Calu3 (cell line): ENCODE results near the gene GOLGA8B. TPM values are rescaled to one million over a fixed set of nuclear protein-coding genes. Genes with fewer than 3 reads are reported as not detected.
"Not testable (repeated sequence)": the region's sequence is repeated elsewhere in the genome, so short reads cannot be mapped to it uniquely, and the experiment has no call there.

Source experiments
- BruUV-seq: library from RNA; stranded (reverse); fragments of 400-500 nt; replicated peaks from 2 replicates; lab custom pipeline; 2021; lab: Mats Ljungman, UMichigan
- CTCF ChIA-PET: fragments of 300-600 bp; sonication (Branson Sonifier 250); formaldehyde crosslinking; loops from one replicate; lab custom pipeline; 2022; ENCODE audit warnings: antibody characterized with exemption; lab: Charles Lee
- DNase-seq: peaks from one replicate; pipeline ENCODE4 v3.0.0; 2022
- H3K27ac Mint-ChIP-seq: one replicate; pipeline ENCODE4 v1.8.0; 2022; ENCODE audit warnings: mixed read lengths; ENCODE audit not compliant: unreplicated experiment
- H3K27me3 Mint-ChIP-seq: one replicate; pipeline ENCODE4 v1.8.0; 2022; ENCODE audit warnings: mixed read lengths; ENCODE audit not compliant: unreplicated experiment
- H3K36me3 Mint-ChIP-seq: one replicate; pipeline ENCODE4 v1.8.0; 2022; ENCODE audit warnings: mild to moderate bottlenecking, moderate library complexity, mixed read lengths; ENCODE audit not compliant: insufficient read depth, unreplicated experiment
- H3K4me1 Mint-ChIP-seq: one replicate; pipeline ENCODE4 v1.8.0; 2022; ENCODE audit warnings: mild to moderate bottlenecking, low read depth, mixed read lengths; ENCODE audit not compliant: unreplicated experiment
- H3K4me3 Mint-ChIP-seq: one replicate; pipeline ENCODE4 v1.8.0; 2022; ENCODE audit warnings: mild to moderate bottlenecking, low read depth, moderate library complexity, mixed read lengths; ENCODE audit not compliant: unreplicated experiment
- H3K9me3 Mint-ChIP-seq: one replicate; pipeline ENCODE4 v1.8.0; 2022; ENCODE audit warnings: low read depth, mixed read lengths; ENCODE audit not compliant: unreplicated experiment
- intact Hi-C: fragments of 100-400 bp; cut with micrococcal nuclease; formaldehyde crosslinking; loops from one replicate; pipeline ENCODE4 v1.10.0; 2022; ENCODE audit not compliant: unreplicated experiment
- total RNA-seq: library from RNA; stranded (reverse); gene quantifications from 2 replicates; pipeline ENCODE4 v1.2.3, GENCODE V29; 2022
- TF ChIP-seq, protein P1 (sequence below): fragments of 200-600 bp; IDR thresholded peaks from one replicate; pipeline ENCODE4 v1.8.0; 2022; ENCODE audit warnings: antibody characterized with exemption; ENCODE audit not compliant: unreplicated experiment

GOLGA8B gene
- total RNA-seq, 1 experiment from 2014 or later = 74.9 TPM

DNA sequence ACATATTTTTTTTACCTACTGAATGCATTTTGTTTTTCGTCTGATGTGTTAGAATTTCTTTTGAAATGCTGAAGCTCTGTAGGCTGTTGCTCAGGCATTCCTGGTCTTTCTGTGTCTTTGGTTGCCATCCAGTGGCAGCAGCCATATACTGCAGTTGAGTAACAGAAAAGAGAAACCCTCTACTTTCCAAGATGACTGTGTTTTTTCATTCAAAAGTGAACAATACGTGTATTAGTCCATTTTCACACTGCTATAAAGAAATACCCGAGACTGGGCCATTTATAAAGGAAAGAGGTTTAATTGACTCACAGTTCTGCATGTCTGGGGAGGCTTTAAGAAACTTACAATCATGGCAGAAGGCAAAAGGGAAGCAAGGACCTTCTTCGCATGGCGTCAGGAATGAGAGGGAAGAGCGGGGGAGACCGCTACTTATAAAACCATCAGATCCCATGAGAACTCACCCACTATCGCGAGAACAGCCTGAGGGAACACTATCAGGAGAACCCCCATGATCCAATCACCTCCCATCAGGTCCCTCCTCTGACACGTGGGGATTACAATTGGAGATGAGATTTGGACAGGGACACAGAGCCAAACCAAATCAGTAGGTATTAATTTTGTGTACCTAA lies 4.7 kb upstream of the GOLGA8B start:
- BruUV-seq = TSS peak; percentile 97
- no peaks in the 10 kb centered on the region for H3K9me3 Mint-ChIP-seq
- H3K27me3 Mint-ChIP-seq = peaks cover 16% of the 10 kb centered on the region
- peaks cover 7% of the 10 kb centered on the region for H3K4me1 Mint-ChIP-seq
- H3K27ac Mint-ChIP-seq = no peak overlapping the region
- H3K36me3 Mint-ChIP-seq = peaks cover 7% of the 10 kb centered on the region
- intact Hi-C loops = no loop called here
- DNase-seq = peak; percentile 26
- TF ChIP-seq, protein P1, sequence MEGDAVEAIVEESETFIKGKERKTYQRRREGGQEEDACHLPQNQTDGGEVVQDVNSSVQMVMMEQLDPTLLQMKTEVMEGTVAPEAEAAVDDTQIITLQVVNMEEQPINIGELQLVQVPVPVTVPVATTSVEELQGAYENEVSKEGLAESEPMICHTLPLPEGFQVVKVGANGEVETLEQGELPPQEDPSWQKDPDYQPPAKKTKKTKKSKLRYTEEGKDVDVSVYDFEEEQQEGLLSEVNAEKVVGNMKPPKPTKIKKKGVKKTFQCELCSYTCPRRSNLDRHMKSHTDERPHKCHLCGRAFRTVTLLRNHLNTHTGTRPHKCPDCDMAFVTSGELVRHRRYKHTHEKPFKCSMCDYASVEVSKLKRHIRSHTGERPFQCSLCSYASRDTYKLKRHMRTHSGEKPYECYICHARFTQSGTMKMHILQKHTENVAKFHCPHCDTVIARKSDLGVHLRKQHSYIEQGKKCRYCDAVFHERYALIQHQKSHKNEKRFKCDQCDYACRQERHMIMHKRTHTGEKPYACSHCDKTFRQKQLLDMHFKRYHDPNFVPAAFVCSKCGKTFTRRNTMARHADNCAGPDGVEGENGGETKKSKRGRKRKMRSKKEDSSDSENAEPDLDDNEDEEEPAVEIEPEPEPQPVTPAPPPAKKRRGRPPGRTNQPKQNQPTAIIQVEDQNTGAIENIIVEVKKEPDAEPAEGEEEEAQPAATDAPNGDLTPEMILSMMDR = no peak
- CTCF ChIA-PET = no interaction called here
- H3K4me3 Mint-ChIP-seq = peak overlapping the region; percentile 47

DNA sequence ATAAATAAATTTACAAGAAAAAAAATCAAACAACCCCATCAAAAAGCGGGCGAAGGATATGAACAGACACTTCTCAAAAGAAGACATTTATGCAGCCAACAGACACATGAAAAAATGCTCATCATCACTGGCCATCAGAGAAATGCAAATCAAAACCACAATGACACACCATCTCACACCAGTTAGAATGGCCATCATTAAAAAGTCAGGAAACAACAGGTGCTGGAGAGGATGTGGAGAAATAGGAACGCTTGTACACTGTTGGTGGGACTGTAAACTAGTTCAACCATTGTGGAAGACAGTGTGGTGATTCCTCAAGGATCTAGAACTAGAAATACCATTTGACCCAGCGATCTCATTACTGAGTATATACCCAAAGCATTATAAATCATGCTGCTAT lies 2.5 kb upstream of the GOLGA8B start:
- H3K9me3 Mint-ChIP-seq, intact Hi-C loops, H3K4me1 Mint-ChIP-seq, DNase-seq, H3K27ac Mint-ChIP-seq, BruUV-seq, CTCF ChIA-PET, H3K27me3 Mint-ChIP-seq, H3K4me3 Mint-ChIP-seq: not testable (repeated sequence)
- H3K36me3 Mint-ChIP-seq = peaks cover 17% of the 10 kb centered on the region

DNA sequence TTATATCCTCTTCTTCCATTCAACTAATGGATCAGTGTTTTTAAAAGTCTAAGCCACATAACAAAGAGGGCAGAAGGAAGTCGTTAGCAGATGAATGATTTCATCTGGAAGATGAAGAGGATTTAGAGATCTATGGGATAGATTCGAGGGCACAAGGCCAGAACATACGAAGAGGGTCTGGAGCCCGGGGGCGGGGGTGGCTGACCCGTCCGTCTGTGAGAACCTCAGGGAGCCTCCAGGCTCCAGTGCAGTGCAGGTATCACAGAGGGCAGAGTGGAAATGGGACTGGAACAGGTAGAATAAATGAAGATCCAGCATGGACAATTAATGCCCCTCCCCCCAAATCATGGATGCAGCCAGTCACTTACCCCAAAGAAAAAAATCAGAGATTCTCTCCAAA lies 1.5 kb upstream of the GOLGA8B start:
- BruUV-seq = no TSS peak
- no peak overlapping the region for H3K4me3 Mint-ChIP-seq
- CTCF ChIA-PET = no interaction called here
- H3K36me3 Mint-ChIP-seq = peaks cover 17% of the 10 kb centered on the region
- TF ChIP-seq, protein P1 = no peak
- DNase-seq = no peak
- H3K27ac Mint-ChIP-seq = peak overlapping the region; percentile 42
- H3K9me3 Mint-ChIP-seq = no peaks in the 10 kb centered on the region
- peaks cover 7% of the 10 kb centered on the region for H3K4me1 Mint-ChIP-seq
- no peaks in the 10 kb centered on the region for H3K27me3 Mint-ChIP-seq
- intact Hi-C loops = no loop called here

DNA sequence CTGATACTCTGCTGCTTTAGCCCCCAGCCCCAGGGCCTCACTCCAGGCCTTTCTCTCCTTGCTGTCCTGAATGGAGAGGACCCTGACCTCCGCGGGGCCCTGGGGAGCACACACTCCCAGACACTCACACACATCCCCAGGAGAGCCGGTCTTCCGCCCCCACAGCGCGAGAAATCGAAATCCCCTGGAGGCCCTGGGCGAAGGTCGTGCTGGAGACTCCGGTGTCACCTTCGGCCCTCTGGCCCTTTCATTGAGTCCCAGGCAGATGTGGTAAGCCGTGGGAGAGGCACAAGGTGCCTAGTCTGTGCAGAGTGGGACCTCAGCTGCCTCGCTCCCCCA lies 848 bp upstream of the GOLGA8B start:
- Mint-ChIP-seq H3K4me1 (peaks cover 7% of the 10 kb centered on the region), H3K27ac (no peak overlapping the region), H3K36me3 (peaks cover 17% of the 10 kb centered on the region), H3K27me3 (no peaks in the 10 kb centered on the region), H3K9me3 (no peaks in the 10 kb centered on the region), H3K4me3 (peak overlapping the region; percentile 79)
- intact Hi-C loops = no loop called here
- no peak for DNase-seq
- TF ChIP-seq, protein P1 = no peak
- BruUV-seq = no TSS peak
- CTCF ChIA-PET = no interaction called here
